RWPE2 (cell line): ENCODE data around the gene NCAM2.

Source experiments
- ATAC-seq: fragments of 200-7000 bp; cut with Tn5 transposase; 3 replicates; pipeline ENCODE4 v1.9.1; 2021; ENCODE audit warnings: low read depth
- DNase-seq: peaks from one replicate; pipeline ENCODE4 v3.0.0-alpha.2; 2020; ENCODE audit warnings: low spot score
- H3K27ac ChIP-seq: fragments of 450-650 bp; 2 replicates; pipeline ENCODE4 v1.5.1; 2017; ENCODE audit warnings: mild to moderate bottlenecking; ENCODE audit not compliant: poor library complexity, severe bottlenecking
- H3K27me3 ChIP-seq: fragments of 250-450 bp; sonication (Bioruptor Pico); 2 replicates; pipeline ENCODE4 v1.5.1; 2021; ENCODE audit warnings: mild to moderate bottlenecking, moderate library complexity; ENCODE audit not compliant: insufficient read depth, poor library complexity, severe bottlenecking
- H3K36me3 ChIP-seq: fragments of 250-450 bp; sonication (Bioruptor Pico); 2 replicates; pipeline ENCODE4 v1.5.1; 2020; ENCODE audit warnings: low read depth, mild to moderate bottlenecking, moderate library complexity
- H3K4me1 ChIP-seq: fragments of 250-450 bp; sonication (Bioruptor Pico); 2 replicates; pipeline ENCODE4 v1.5.1; 2021; ENCODE audit warnings: mild to moderate bottlenecking, moderate library complexity; ENCODE audit not compliant: insufficient read depth, poor library complexity, severe bottlenecking
- H3K4me3 ChIP-seq: fragments of 250-450 bp; sonication (Bioruptor Pico); 2 replicates; pipeline ENCODE4 v1.5.1; 2021; ENCODE audit warnings: mild to moderate bottlenecking, moderate library complexity; ENCODE audit not compliant: severe bottlenecking
- H3K9me3 ChIP-seq: fragments of 250-450 bp; sonication (Bioruptor Pico); 2 replicates; pipeline ENCODE4 v1.5.1; 2021; ENCODE audit warnings: mild to moderate bottlenecking, moderate library complexity; ENCODE audit not compliant: severe bottlenecking
- CTCF ChIP-seq: fragments of 450-650 bp; IDR thresholded peaks from one replicate; pipeline ENCODE4 v1.5.1; 2017; ENCODE audit warnings: mild to moderate bottlenecking, moderate library complexity; ENCODE audit not compliant: poor library complexity, severe bottlenecking

Gene NCAM2

GRCh38 chr21:21204366-21204996 lies 206.3 kb downstream of the NCAM2 start:
- Histone ChIP-seq H3K27me3 (peaks cover 10% of the 10 kb centered on the region), H3K36me3 (no peaks in the 10 kb centered on the region), H3K4me3 (no peak overlapping the region), H3K4me1 (peaks cover 5% of the 10 kb centered on the region), H3K27ac (no peak overlapping the region), H3K9me3 (no peaks in the 10 kb centered on the region)
- ATAC-seq, result no peak
- DNase-seq, result no peak
- TF ChIP-seq CTCF, result no peak

GRCh38 chr21:21205604-21206003 lies 207.4 kb downstream of the NCAM2 start:
- H3K4me1 ChIP-seq, result no peaks in the 10 kb centered on the region
- no peaks in the 10 kb centered on the region for H3K9me3 ChIP-seq
- no peak for TF ChIP-seq CTCF
- DNase-seq, result no peak
- no peak overlapping the region for H3K4me3 ChIP-seq
- H3K27me3 ChIP-seq, result peaks cover 15% of the 10 kb centered on the region
- no peak overlapping the region for H3K27ac ChIP-seq
- no peaks in the 10 kb centered on the region for H3K36me3 ChIP-seq
- ATAC-seq, result no peak

GRCh38 chr21:21210552-21210951 lies 212.3 kb downstream of the NCAM2 start:
- ATAC-seq (no peak), DNase-seq (no peak)
- Histone ChIP-seq H3K9me3 (no peaks in the 10 kb centered on the region), H3K36me3 (no peaks in the 10 kb centered on the region), H3K27me3 (peaks cover 20% of the 10 kb centered on the region), H3K4me1 (no peaks in the 10 kb centered on the region), H3K4me3 (no peak overlapping the region), H3K27ac (no peak overlapping the region)
- no peak for TF ChIP-seq CTCF

- no peaks in the 10 kb centered on the region for H3K4me1 ChIP-seq
- no peak overlapping the region for H3K27ac ChIP-seq
- H3K36me3 ChIP-seq, result no peaks in the 10 kb centered on the region
- peaks cover 11% of the 10 kb centered on the region for H3K27me3 ChIP-seq
- no peak for DNase-seq
- H3K4me3 ChIP-seq, result no peak overlapping the region
- no peaks in the 10 kb centered on the region for H3K9me3 ChIP-seq
- no peak for ATAC-seq
- no peak for TF ChIP-seq CTCF
Observed at GRCh38 chr21:21213297-21213696, 215.1 kb downstream of the NCAM2 start.

GRCh38 chr21:21216047-21216446 lies 217.8 kb downstream of the NCAM2 start:
- no peak for TF ChIP-seq CTCF
- H3K4me3 ChIP-seq, result no peak overlapping the region
- DNase-seq, result no peak
- no peaks in the 10 kb centered on the region for H3K4me1 ChIP-seq
- no peak for ATAC-seq
- H3K9me3 ChIP-seq, result no peaks in the 10 kb centered on the region
- no peaks in the 10 kb centered on the region for H3K36me3 ChIP-seq
- H3K27me3 ChIP-seq, result peaks cover 6% of the 10 kb centered on the region
- H3K27ac ChIP-seq, result no peak overlapping the region
